HS-5 (cell line): ENCODE measurements around the gene DSN1.
A peak's percentile ranks its signal among the peaks of the same experiment; 100 is the strongest.

Experiments
- DNase-seq: peaks from one replicate; pipeline ENCODE4 v3.0.0-alpha.2; 2012; ENCODE audit warnings: low read depth

DSN1 gene

GRCh38 chr20:36754656-36755222 is 18.8 kb downstream of the DSN1 start:
- DNase-seq: peak; percentile 74

- DNase-seq: no peak
These were observed 21.0 kb downstream of the DSN1 start for GRCh38 chr20:36752582-36752981.

- DNase-seq: peak; percentile 53
These were observed 27.5 kb downstream of the DSN1 start, which contains the start of gene NDRG3 for GRCh38 chr20:36745927-36746659. TSS of gene NDRG3 (minus strand) at chr20:36746090. CDS start at chr20:36721735, 24,355 bp downstream.

DNA sequence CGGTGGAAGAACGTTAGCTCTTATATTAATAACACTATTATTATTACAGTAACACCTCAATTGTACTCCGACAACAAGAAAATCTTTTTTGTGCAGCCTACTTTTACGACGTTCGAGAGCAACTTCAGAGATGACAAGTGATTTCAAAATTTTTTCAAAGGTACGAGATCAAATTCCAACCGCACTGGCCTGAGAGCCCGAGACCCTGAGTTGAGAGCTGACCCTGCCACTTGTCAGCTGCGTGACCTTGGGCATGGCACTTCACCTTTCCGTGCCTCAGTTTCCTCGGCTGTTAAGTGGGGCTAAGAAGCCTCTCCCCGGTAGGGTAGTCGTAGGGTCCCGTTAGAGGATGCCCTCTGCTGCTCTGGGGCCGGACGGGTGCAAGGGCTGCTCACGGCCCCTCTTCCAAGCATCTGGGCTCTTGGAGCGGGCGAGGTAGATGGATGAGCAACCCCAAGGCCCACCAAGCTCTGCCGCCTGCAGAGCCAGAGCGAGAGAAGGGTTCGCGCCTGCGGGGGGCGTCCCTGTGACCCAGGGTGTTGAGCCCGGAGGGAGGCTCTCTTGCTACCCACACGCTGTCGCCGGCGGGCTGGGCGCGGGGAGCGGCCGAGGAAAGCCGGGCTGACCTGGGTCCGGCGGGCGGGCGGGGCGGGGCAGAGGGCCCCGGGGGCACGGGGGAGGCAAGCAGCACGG is 28.2 kb downstream of the DSN1 start:
- no peak for DNase-seq

- no peak for DNase-seq
These were observed 28.8 kb downstream of the DSN1 start for GRCh38 chr20:36744764-36745191.

DNA sequence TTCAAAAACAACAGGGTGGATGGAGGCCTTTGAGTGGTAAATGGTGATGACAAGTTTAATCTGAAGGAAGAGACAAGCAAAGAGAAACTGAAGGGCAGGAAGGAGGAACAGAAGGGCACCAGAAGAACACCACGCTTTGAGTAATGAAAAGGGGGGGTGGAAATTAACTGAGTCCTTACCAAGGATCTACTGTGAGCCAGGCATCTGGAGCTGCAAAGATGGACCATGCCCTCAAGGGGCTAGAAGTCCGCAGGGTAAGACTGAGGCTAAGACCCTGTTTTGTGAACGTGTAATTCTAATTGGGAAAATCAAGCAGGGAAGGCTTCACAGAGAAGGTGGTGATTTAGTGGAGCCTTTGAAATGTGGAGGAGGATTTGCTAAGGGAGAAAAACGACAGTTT is 29.3 kb downstream of the DSN1 start:
- DNase-seq: no peak

GRCh38 chr20:36742558-36742957 is 31.0 kb downstream of the DSN1 start:
- DNase-seq: no peak

GRCh38 chr20:36741072-36741471 is 32.5 kb downstream of the DSN1 start:
- DNase-seq: no peak

GRCh38 chr20:36737183-36737499 is 36.4 kb downstream of the DSN1 start:
- DNase-seq: no peak

DNA sequence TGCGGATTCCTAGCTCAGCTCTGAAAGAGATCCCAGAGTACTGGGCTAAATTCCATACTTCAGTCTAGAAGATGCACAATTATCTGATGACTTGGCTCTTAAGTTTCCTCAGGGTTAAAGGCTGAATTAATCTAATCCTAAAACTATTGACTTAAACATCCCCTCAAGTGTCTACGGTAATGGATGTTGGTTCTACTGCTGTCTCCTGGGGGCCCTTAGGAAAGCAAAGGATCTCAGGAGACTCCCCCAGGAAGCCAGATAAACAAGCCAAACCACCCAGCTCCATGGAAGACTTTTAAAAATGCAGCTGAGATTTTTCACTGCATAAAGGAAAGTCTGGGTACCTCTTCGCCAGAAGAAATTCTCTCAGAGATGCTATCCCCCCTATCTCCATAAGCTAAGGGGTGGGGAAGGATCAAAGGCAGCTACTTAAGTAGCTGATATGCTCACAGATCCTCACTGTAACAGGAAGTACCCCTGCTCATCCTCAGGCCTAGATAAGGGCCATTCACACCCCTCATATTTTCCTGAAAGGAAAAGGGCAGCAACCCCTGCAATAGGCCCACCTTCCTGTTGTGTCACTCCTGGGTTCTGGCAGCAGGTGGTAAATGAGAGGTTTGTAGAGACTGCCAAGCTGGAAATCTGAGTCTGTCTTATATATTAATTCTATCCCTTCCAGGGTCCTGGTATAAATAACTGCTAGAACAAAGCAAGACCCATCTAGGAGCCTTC is 36.9 kb downstream of the DSN1 start:
- DNase-seq: no peak

GRCh38 chr20:36732456-36732855 is 41.1 kb downstream of the DSN1 start:
- no peak for DNase-seq

- DNase-seq: no peak
These were observed 44.6 kb downstream of the DSN1 start for GRCh38 chr20:36728986-36729385.

GRCh38 chr20:36726168-36726567 is 47.4 kb downstream of the DSN1 start:
- DNase-seq: no peak

GRCh38 chr20:36720510-36720909 is 53.1 kb downstream of the DSN1 start:
- no peak for DNase-seq

GRCh38 chr20:36717657-36718056 is 55.9 kb downstream of the DSN1 start:
- no peak for DNase-seq

DNA sequence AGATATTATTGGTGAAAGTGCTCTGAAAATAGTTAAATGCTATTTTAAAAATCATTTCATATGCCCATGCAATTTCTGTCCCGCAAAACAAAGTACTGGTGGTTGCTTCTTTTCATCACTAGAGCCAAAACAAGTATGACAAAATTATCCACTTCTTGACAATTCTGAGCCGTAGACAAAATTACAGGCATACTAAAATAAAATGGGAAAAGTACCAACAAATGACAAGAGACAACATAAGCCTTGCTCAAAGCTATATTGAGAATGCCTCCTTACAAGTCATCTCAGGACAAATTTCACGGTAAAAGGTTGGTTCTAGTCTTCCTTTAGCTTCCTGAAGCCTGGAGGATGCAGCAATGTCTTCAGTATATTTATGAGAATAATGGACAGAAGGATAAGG is 56.5 kb downstream of the DSN1 start:
- DNase-seq: no peak

- no peak for DNase-seq
These were observed 60.8 kb downstream of the DSN1 start for GRCh38 chr20:36712775-36713174.

DNA sequence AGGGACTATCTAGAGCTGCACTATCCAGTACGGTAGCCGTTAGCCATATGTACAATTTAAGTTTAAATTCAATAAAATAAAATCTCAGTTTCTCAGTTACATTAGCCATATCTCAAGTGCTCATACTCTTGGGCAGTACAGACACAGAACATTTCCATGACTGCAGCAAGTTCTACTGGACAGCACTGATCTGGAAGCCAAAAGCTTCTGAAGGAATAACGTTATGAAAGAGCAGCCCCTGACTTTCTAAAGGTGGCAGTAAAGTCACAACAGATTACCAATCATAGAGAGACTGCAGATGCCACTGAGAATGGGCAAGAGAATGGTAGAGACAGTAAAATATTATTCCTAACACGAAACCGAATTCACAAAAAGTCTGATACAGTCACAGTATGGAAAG is 64.4 kb downstream of the DSN1 start:
- DNase-seq: no peak

- no peak for DNase-seq
These were observed 70.0 kb downstream of the DSN1 start for GRCh38 chr20:36703530-36703929.
